ENCODE results near the gene RTP2. TPM values are rescaled to one million over a fixed set of nuclear protein-coding genes. Genes with fewer than 3 reads are reported as not detected.
A peak's percentile ranks its signal among the peaks of the same experiment; 100 is the strongest.

RTP2 gene
- total RNA-seq, 6 donors from 2014 or later: not detected

GRCh38 chr3:187740421-187741399 is 38.4 kb upstream of the RTP2 start:
- peak; percentile 34 to 43 for ATAC-seq (ENCODE audit: low FRiP score in 2 of 2)
- Histone ChIP-seq H3K36me3 (no peaks in the 10 kb centered on the region), H3K4me3 (peak overlapping the region; percentile 60 to 67 (median 64)), H3K4me1 (peaks cover 33 to 60% (median 37%) of the 10 kb centered on the region in 4 donors), H3K27me3 (no peaks in the 10 kb centered on the region), H3K27ac (peak overlapping the region; percentile 97 to 99 (median 98)), H3K9me3 (no peaks in the 10 kb centered on the region)
- TF ChIP-seq POLR2A (IDR thresholded peaks at IDR 0.05) (peak in 1 of 4 donors; percentile 9), CTCF (IDR thresholded peaks at IDR 0.05) (peak; percentile 82 to 97 (median 94)), EP300 (IDR thresholded peaks at IDR 0.05) (no peak), POLR2AphosphoS5 (IDR thresholded peaks at IDR 0.05) (peak; percentile 57 to 59)
- peak; percentile 78 to 94 for DNase-seq
- WGBS, 2 donors: 2 to 3% methylated on average over 28 to 39 of the region's 39 CpGs

GRCh38 chr3:187739561-187740332 is 37.4 kb upstream of the RTP2 start:
- Histone ChIP-seq H3K9me3 (no peaks in the 10 kb centered on the region), H3K36me3 (peaks cover 0 to 1% (median 0%) of the 10 kb centered on the region in 4 donors), H3K27ac (peak overlapping the region; percentile 97 to 99 (median 98)), H3K27me3 (no peaks in the 10 kb centered on the region), H3K4me3 (peak overlapping the region; percentile 20 to 67 (median 64)), H3K4me1 (peaks cover 36 to 69% (median 44%) of the 10 kb centered on the region in 4 donors)
- ATAC-seq (ENCODE audit: low FRiP score in 2 of 2) (peak; percentile 69 to 73), DNase-seq (peak; percentile 87 to 97)
- peak in 2 of 4 donors; percentile 38 to 70 for TF ChIP-seq POLR2A (IDR thresholded peaks at IDR 0.05)
- TF ChIP-seq EP300 (IDR thresholded peaks at IDR 0.05): peak in 3 of 4 donors; percentile 49 to 93 (median 74)
- TF ChIP-seq POLR2AphosphoS5 (IDR thresholded peaks at IDR 0.05): peak; percentile 59 to 72
- TF ChIP-seq CTCF (IDR thresholded peaks at IDR 0.05): peak; percentile 97 to 99 (median 98)
- WGBS, 2 donors: 1% methylated on average over 37 to 53 of the region's 53 CpGs

GRCh38 chr3:187739094-187739560 is 36.8 kb upstream of the RTP2 start:
- no peaks in the 10 kb centered on the region for H3K9me3 ChIP-seq
- H3K27ac ChIP-seq: peak overlapping the region; percentile 97 to 99 (median 98)
- no peaks in the 10 kb centered on the region for H3K27me3 ChIP-seq
- H3K4me3 ChIP-seq: peak overlapping the region; percentile 20 to 67 (median 64)
- peak in 1 of 2 donors; percentile 77 for DNase-seq
- 2 to 4% methylated on average over 22 of the region's 22 CpGs for WGBS, 2 donors
- TF ChIP-seq POLR2AphosphoS5 (IDR thresholded peaks at IDR 0.05) (no peak), EP300 (IDR thresholded peaks at IDR 0.05) (peak in 1 of 4 donors; percentile 89), POLR2A (IDR thresholded peaks at IDR 0.05) (no peak)
- H3K36me3 ChIP-seq: peaks cover 0 to 7% (median 3%) of the 10 kb centered on the region in 4 donors
- H3K4me1 ChIP-seq: peaks cover 36 to 72% (median 45%) of the 10 kb centered on the region in 4 donors
- no peak for ATAC-seq (ENCODE audit: low FRiP score in 2 of 2)

- TF ChIP-seq EP300 (IDR thresholded peaks at IDR 0.05): peak in 3 of 4 donors; percentile 30 to 63 (median 45)
- peak; percentile 57 to 83 (median 66) for TF ChIP-seq CTCF (IDR thresholded peaks at IDR 0.05)
- TF ChIP-seq POLR2A (IDR thresholded peaks at IDR 0.05): peak in 3 of 4 donors; percentile 22 to 49 (median 28)
- TF ChIP-seq POLR2AphosphoS5 (IDR thresholded peaks at IDR 0.05): peak; percentile 64 to 74
These were observed 36.2 kb upstream of the RTP2 start for GRCh38 chr3:187738331-187739093.

More at GRCh38 chr3:187738331-187739093, 36.2 kb upstream of the RTP2 start:
- Histone ChIP-seq H3K36me3 (peaks cover 0 to 14% (median 8%) of the 10 kb centered on the region in 4 donors), H3K27ac (peak overlapping the region; percentile 97 to 99 (median 98)), H3K27me3 (no peaks in the 10 kb centered on the region), H3K4me1 (peaks cover 36 to 72% (median 45%) of the 10 kb centered on the region in 4 donors), H3K9me3 (no peaks in the 10 kb centered on the region), H3K4me3 (peak overlapping the region; percentile 21 to 67 (median 64))
- DNase-seq: peak; percentile 91 to 92
- peak; percentile 77 to 88 for ATAC-seq (ENCODE audit: low FRiP score in 2 of 2)
- WGBS, 2 donors: 0 to 2% methylated on average over 13 to 40 of the region's 43 CpGs
